Mesenchymal stem cell (in vitro differentiated cells and primary cell): ENCODE data around the gene HS1BP3.
A peak's percentile ranks its signal among the peaks of the same experiment; 100 is the strongest.

Experiments
- DNase-seq: peaks from one replicate; pipeline ENCODE4 v3.0.0-alpha.2; 2013
- H2AFZ ChIP-seq: one replicate; pipeline ENCODE4 v1.6.1; 2013; ENCODE audit warnings: low read depth, mild to moderate bottlenecking, control low read depth, inconsistent platforms, low read length, moderate library complexity
- H2AK5ac ChIP-seq: 2 replicates; pipeline ENCODE4 v1.6.1; 2013; ENCODE audit warnings: low read length, moderate library complexity, mild to moderate bottlenecking, inconsistent platforms; ENCODE audit not compliant: severe bottlenecking
- H2BK120ac ChIP-seq: one replicate; pipeline ENCODE4 v1.6.1; 2013; ENCODE audit warnings: low read depth, mild to moderate bottlenecking, inconsistent platforms, low read length, moderate library complexity
- H2BK12ac ChIP-seq, 2 experiments: one replicate each; pipeline ENCODE4 v1.6.1; 2013; ENCODE audit warnings: inconsistent platforms in 2 of 2, low read length in 2 of 2, mild to moderate bottlenecking in 2 of 2, moderate library complexity in 2 of 2, control low read depth in 1 of 2
- H2BK15ac ChIP-seq: one replicate; pipeline ENCODE4 v1.6.1; 2013; ENCODE audit warnings: mild to moderate bottlenecking, low read depth, inconsistent platforms; ENCODE audit not compliant: poor library complexity, severe bottlenecking
- H2BK5ac ChIP-seq: 2 replicates; pipeline ENCODE4 v1.6.1; 2013; ENCODE audit warnings: low read depth, mild to moderate bottlenecking, low read length, control low read depth, inconsistent platforms; ENCODE audit not compliant: poor library complexity, severe bottlenecking
- H3K14ac ChIP-seq, 2 experiments: one replicate each; pipeline ENCODE4 v1.6.1; 2013; ENCODE audit warnings: inconsistent platforms in 2 of 2, low read length in 2 of 2, control low read depth in 1 of 2, mild to moderate bottlenecking in 1 of 2, moderate library complexity in 1 of 2
- H3K18ac ChIP-seq, 2 experiments: one replicate each; pipeline ENCODE4 v1.6.1; 2013; ENCODE audit warnings: inconsistent platforms in 2 of 2, low read length in 2 of 2, control low read depth in 1 of 2, low read depth in 1 of 2, mild to moderate bottlenecking in 1 of 2
- H3K23ac ChIP-seq, 2 experiments: one replicate each; pipeline ENCODE4 v1.6.1; 2013; ENCODE audit warnings: inconsistent platforms in 2 of 2, low read length in 2 of 2, mild to moderate bottlenecking in 2 of 2, moderate library complexity in 2 of 2, control low read depth in 1 of 2
- H3K27ac ChIP-seq: 2 replicates; pipeline ENCODE4 v1.5.1; 2013; ENCODE audit warnings: mild to moderate bottlenecking, moderate library complexity, low read length, control low read depth, inconsistent platforms; ENCODE audit not compliant: poor library complexity, severe bottlenecking
- H3K27me3 ChIP-seq, 2 experiments: 2 replicates each; pipeline versions ENCODE4 v1.6.1 to v1.7.0; 2013; ENCODE audit warnings: low read length in 2 of 2, mild to moderate bottlenecking in 2 of 2, moderate library complexity in 2 of 2, control low read depth in 1 of 2, inconsistent platforms in 1 of 2; ENCODE audit not compliant: control insufficient read depth in 1 of 2, insufficient read depth in 1 of 2
- H3K36me3 ChIP-seq, 2 experiments: 2 replicates each; pipeline versions ENCODE4 v1.6.1 to v1.7.0; 2013; ENCODE audit warnings: low read length in 2 of 2, control low read depth in 1 of 2, inconsistent platforms in 1 of 2, low read depth in 1 of 2, mild to moderate bottlenecking in 1 of 2; ENCODE audit not compliant: insufficient read depth in 2 of 2, control insufficient read depth in 1 of 2
- H3K4ac ChIP-seq, 2 experiments: one replicate each; pipeline ENCODE4 v1.6.1; 2013; ENCODE audit warnings: inconsistent platforms in 2 of 2, low read length in 2 of 2, mild to moderate bottlenecking in 2 of 2, moderate library complexity in 2 of 2, control low read depth in 1 of 2, low read depth in 1 of 2
- H3K4me1 ChIP-seq: 2 replicates; pipeline ENCODE4 v1.6.1; 2013; ENCODE audit warnings: low read depth, low read length, control low read depth; ENCODE audit not compliant: control insufficient read depth, insufficient read depth
- H3K4me2 ChIP-seq: 2 replicates; pipeline ENCODE4 v1.6.1; 2013; ENCODE audit warnings: low read length, mild to moderate bottlenecking, inconsistent platforms; ENCODE audit not compliant: poor library complexity, severe bottlenecking
- H3K4me3 ChIP-seq, 2 experiments: 2 replicates each; pipeline versions ENCODE4 v1.5.1 to v1.7.0; 2013; ENCODE audit warnings: low read length in 2 of 2, mild to moderate bottlenecking in 2 of 2, control low read depth in 1 of 2, low read depth in 1 of 2; ENCODE audit not compliant: insufficient read depth in 1 of 2
- H3K79me1 ChIP-seq: replicated peaks from 2 replicates; pipeline ENCODE4 v1.6.1; 2013; ENCODE audit warnings: mild to moderate bottlenecking, control low read depth, low read length, inconsistent platforms; ENCODE audit not compliant: poor library complexity, severe bottlenecking
- H3K9ac ChIP-seq: 2 replicates; pipeline ENCODE4 v1.7.0; 2013; ENCODE audit warnings: mild to moderate bottlenecking, low read length, moderate library complexity
- H3K9me3 ChIP-seq: 2 replicates; pipeline ENCODE4 v1.7.0; 2013; ENCODE audit warnings: mild to moderate bottlenecking, low read length; ENCODE audit not compliant: control insufficient read depth
- H4K8ac ChIP-seq: one replicate; pipeline ENCODE4 v1.6.1; 2013; ENCODE audit warnings: inconsistent platforms, mild to moderate bottlenecking, low read length, moderate library complexity
- H4K91ac ChIP-seq: one replicate; pipeline ENCODE4 v1.6.1; 2013; ENCODE audit warnings: mild to moderate bottlenecking, low read length, inconsistent platforms
- WGBS: methylation state at CpG from one replicate; pipeline ENCODE4 v1.1.7; 2013; ENCODE audit warnings: mixed read lengths; 5-methylcytosine and 5-hydroxymethylcytosine counted together

Gene HS1BP3

GRCh38 chr2:20661421-20662307 lies 10.8 kb upstream of the HS1BP3 start:
- peak; percentile 78 for DNase-seq

DNA sequence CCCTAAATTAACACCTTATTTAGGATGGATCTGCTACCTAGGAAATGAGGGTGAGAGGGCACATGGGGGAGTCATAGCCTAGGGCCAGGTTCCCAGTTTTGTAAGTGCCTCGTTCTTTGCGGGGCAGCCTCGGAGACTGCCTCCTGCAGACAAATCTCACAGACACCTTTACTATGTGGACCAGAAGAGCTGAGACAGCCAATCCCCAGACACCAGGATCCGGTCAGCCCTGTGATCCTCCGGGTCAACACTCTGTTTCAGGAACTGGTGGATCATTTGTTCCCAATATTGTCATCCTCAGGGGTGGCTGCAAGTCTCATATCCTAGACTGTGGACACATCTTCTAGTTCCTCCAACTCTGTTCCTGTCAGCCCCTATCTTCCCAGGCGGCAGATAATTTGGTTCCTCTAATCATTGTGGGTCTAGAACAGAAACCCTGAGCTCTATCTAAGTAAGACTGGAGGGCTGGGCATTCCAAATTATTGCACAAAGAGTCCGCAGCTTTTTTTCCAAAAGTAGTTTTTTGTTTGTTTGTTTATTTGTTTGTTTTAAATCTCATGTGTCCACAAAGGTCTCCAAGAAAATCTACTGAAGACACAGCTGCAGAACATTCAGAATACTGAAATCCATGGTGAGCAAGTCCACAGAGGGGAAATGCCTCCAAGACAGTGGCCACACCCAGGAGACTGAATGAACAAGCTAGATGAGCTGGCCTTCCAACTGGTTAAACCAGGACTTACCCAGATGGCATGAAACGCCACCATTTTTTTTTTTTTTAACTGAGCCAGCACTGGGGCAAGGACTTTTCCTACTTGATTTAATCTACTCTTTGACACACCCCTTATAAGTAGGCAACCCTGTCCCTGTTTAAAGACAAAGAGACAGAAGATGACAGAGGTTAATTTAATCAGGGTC lies 9.9 kb upstream of the HS1BP3 start:
- Histone ChIP-seq H3K4me3 (no peak overlapping the region), H3K4ac (no peak overlapping the region), H3K9ac (peak overlapping the region; percentile 80), H4K91ac (no peak overlapping the region), H2AFZ (no peak overlapping the region), H2BK5ac (no peak overlapping the region), H3K36me3 (no peaks in the 10 kb centered on the region), H2AK5ac (no peak overlapping the region), H3K4me2 (no peak overlapping the region), H4K8ac (no peak overlapping the region), H3K18ac (no peak overlapping the region), H3K23ac (no peak overlapping the region), H2BK120ac (no peak overlapping the region), H3K79me1 (no peaks in the 10 kb centered on the region), H3K4me1 (peaks cover 25% of the 10 kb centered on the region), H3K27ac (no peak overlapping the region), H3K9me3 (no peaks in the 10 kb centered on the region), H2BK15ac (no peak overlapping the region), H3K27me3 (peaks cover 49 to 77% of the 10 kb centered on the region in 2 experiments), H3K14ac (no peak overlapping the region), H2BK12ac (no peak overlapping the region)
- WGBS = 68% methylated on average over 7 of the region's 8 CpGs
- no peak for DNase-seq

More at GRCh38 chr2:20661421-20662307, 10.8 kb upstream of the HS1BP3 start:
- no peaks in the 10 kb centered on the region for H3K36me3 ChIP-seq
- no peak overlapping the region for H3K27ac ChIP-seq
- peak overlapping the region; percentile 10 for H2AK5ac ChIP-seq
- H2BK12ac ChIP-seq = no peak overlapping the region
- no peak overlapping the region for H2AFZ ChIP-seq
- H3K9ac ChIP-seq = peak overlapping the region; percentile 80
- no peak overlapping the region for H4K8ac ChIP-seq
- H3K4me2 ChIP-seq = no peak overlapping the region
- H2BK5ac ChIP-seq = no peak overlapping the region
- no peak overlapping the region for H2BK120ac ChIP-seq
- H3K9me3 ChIP-seq = no peaks in the 10 kb centered on the region
- H3K79me1 ChIP-seq = no peaks in the 10 kb centered on the region
- H3K18ac ChIP-seq = no peak overlapping the region
- no peak overlapping the region for H3K4ac ChIP-seq
- no peak overlapping the region for H2BK15ac ChIP-seq
- H3K4me1 ChIP-seq = peaks cover 27% of the 10 kb centered on the region
- WGBS = 41% methylated on average over 11 of the region's 11 CpGs
- H3K27me3 ChIP-seq = peaks cover 51 to 76% of the 10 kb centered on the region in 2 experiments
- H3K23ac ChIP-seq = no peak overlapping the region
- no peak overlapping the region for H3K14ac ChIP-seq
- H4K91ac ChIP-seq = no peak overlapping the region
- H3K4me3 ChIP-seq = no peak overlapping the region

- peaks cover 25 to 63% of the 10 kb centered on the region in 2 experiments for H3K27me3 ChIP-seq
- H3K27ac ChIP-seq = no peak overlapping the region
- H2BK12ac ChIP-seq = no peak overlapping the region
- no peak overlapping the region for H3K4me3 ChIP-seq
- no peak overlapping the region for H3K4ac ChIP-seq
- no peak overlapping the region for H4K91ac ChIP-seq
- no peak overlapping the region for H2AFZ ChIP-seq
- H3K79me1 ChIP-seq = no peaks in the 10 kb centered on the region
- no peak overlapping the region for H2BK15ac ChIP-seq
- no peak overlapping the region for H3K9ac ChIP-seq
- no peaks in the 10 kb centered on the region for H3K9me3 ChIP-seq
- no peak overlapping the region for H2AK5ac ChIP-seq
- DNase-seq = no peak
- H4K8ac ChIP-seq = no peak overlapping the region
- H3K36me3 ChIP-seq = no peaks in the 10 kb centered on the region
- H3K23ac ChIP-seq = no peak overlapping the region
- peaks cover 4% of the 10 kb centered on the region for H3K4me1 ChIP-seq
- H2BK5ac ChIP-seq = no peak overlapping the region
- H2BK120ac ChIP-seq = no peak overlapping the region
- WGBS = 78% methylated on average over 1 of the region's 4 CpGs
- no peak overlapping the region for H3K14ac ChIP-seq
- no peak overlapping the region for H3K4me2 ChIP-seq
- H3K18ac ChIP-seq = no peak overlapping the region
Observed at GRCh38 chr2:20657522-20658235, 6.8 kb upstream of the HS1BP3 start.
